Gastroesophageal sphincter (tissue), 4 donors: ENCODE data around the gene RILP. TPM values are rescaled to one million over a fixed set of nuclear protein-coding genes. Genes with fewer than 3 reads are reported as not detected.

Experiments used
- ATAC-seq: fragments of 150-250 bp; one replicate; pipeline ENCODE4 v1.9.1; 2016; ENCODE audit warnings: mild to moderate bottlenecking, moderate library complexity
- H3K27ac ChIP-seq, 4 donors: fragments of 200-600 bp; sonication (generic) in 3 of 4; 1 replicate in 3 of 4; 2 replicates in 1 of 4; pipeline ENCODE4 v1.5.1; 2016 to 2019
- H3K27me3 ChIP-seq: fragments of 200-600 bp; sonication (generic); one replicate; pipeline ENCODE4 v1.5.1; 2019
- H3K36me3 ChIP-seq, 2 donors: fragments of 200-600 bp; sonication (generic); one replicate each; pipeline ENCODE4 v1.5.1; 2019; ENCODE audit warnings: control low read depth in 1 of 2
- H3K4me1 ChIP-seq, 3 donors: fragments of 200-600 bp; sonication (generic); 1 replicate in 2 of 3; 2 replicates in 1 of 3; pipeline ENCODE4 v1.5.1; 2016 to 2019; ENCODE audit warnings: control low read depth in 2 of 3
- H3K4me3 ChIP-seq, 2 donors: fragments of 200-600 bp; sonication (generic); one replicate each; pipeline ENCODE4 v1.5.1; 2019; ENCODE audit warnings: mild to moderate bottlenecking in 1 of 2, moderate library complexity in 1 of 2
- H3K9me3 ChIP-seq, 3 donors: fragments of 200-600 bp; sonication (generic); one replicate each; pipeline ENCODE4 v1.5.1; 2017 to 2019; ENCODE audit warnings: control low read depth in 2 of 3
- EP300 ChIP-seq: sonication (generic); formaldehyde crosslinking; IDR thresholded peaks from one replicate; pipeline ENCODE4 v1.6.1; 2017; ENCODE audit warnings: antibody characterized with exemption, mild to moderate bottlenecking
- POLR2A ChIP-seq, 2 donors: fragments of 450-650 bp; IDR thresholded peaks; one replicate each; pipeline ENCODE4 v1.6.1; 2017; ENCODE audit warnings: antibody characterized with exemption in 2 of 2, mild to moderate bottlenecking in 2 of 2, moderate library complexity in 1 of 2
- POLR2AphosphoS5 ChIP-seq: sonication (generic); formaldehyde crosslinking; IDR thresholded peaks from one replicate; pipeline ENCODE4 v1.6.1; 2017; ENCODE audit warnings: antibody characterized with exemption
- WGBS, 2 donors: methylation state at CpG; one replicate each; pipeline ENCODE4 v1.1.5; 2018; ENCODE audit warnings: low coverage in 1 of 2; 5-methylcytosine and 5-hydroxymethylcytosine counted together
- total RNA-seq, 4 donors: library from RNA; depleted of rRNA; stranded (reverse); fragments of >200 nt; gene quantifications; one replicate each; pipeline ENCODE4 v1.1.0, GENCODE V29; 2016
- TF ChIP-seq, protein P1 (sequence below), 4 experiments: fragments of 200-600 bp in 2 of 4; fragments of 450-650 bp in 2 of 4; sonication (generic) in 1 of 4; IDR thresholded peaks; one replicate each; pipeline ENCODE4 v1.5.1; 2017 to 2019; ENCODE audit warnings: antibody characterized with exemption in 4 of 4, mild to moderate bottlenecking in 2 of 4, moderate library complexity in 2 of 4

Gene RILP
- total RNA-seq, 4 donors from 2014 or later, result 17.4 to 33.4 (median 22.2) TPM

DNA sequence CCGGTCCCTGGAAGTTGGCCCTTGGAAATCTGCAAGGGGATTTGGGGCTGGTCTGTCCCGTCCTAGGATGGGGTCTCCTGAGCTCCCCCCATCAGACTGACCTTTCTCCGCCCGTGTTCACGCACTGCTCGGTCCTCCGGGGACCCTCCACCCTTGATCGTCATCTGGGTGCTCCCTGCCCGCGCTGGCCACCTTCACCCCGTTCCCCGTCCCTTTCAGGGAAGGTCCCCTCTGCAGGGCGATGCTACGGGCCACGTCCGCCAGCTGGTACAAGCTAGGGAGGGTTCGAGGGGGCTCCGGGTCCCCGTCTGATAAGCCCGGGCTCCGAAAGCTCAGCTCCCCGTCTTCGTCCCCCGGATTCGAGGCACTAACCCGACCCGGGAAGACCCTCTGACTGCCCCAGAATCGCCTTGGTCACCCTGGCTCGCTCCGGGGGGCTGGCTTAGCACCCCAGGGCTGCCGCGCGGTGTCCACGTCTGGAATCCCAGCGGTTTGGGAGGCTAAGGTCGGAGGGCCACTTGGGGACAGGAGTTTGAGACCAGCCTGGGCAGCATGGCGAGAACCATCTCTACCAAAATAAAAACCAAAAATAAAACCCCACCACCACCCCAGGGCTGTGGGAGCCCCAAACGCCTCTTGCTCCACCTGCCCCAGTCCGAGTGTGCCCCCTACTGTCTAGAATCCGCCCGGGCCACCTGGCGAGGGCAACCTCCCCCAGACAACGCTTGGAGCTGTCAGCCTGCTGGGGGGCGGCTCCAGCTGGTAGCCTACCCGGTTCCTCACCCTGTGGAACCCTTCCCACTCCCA, 20.0 kb downstream of the RILP start:
- no peaks in the 10 kb centered on the region for H3K27me3 ChIP-seq
- H3K9me3 ChIP-seq, result no peaks in the 10 kb centered on the region
- peak overlapping the region; percentile 57 to 96 (median 92) for H3K27ac ChIP-seq
- peak overlapping the region; percentile 59 to 77 for H3K4me3 ChIP-seq
- peaks cover 0 to 7% of the 10 kb centered on the region in 2 donors for H3K36me3 ChIP-seq
- peaks cover 0 to 40% (median 9%) of the 10 kb centered on the region in 3 donors for H3K4me1 ChIP-seq
- ATAC-seq, result no peak
- WGBS, 2 donors, result 0% methylated on average over 1 of the region's 45 CpGs; no CpG with 5 or more reads in 1 of the 2 donors
- TF ChIP-seq POLR2A (IDR thresholded peaks at IDR 0.05) (no peak), EP300 (no peak)
- TF ChIP-seq, protein P1, sequence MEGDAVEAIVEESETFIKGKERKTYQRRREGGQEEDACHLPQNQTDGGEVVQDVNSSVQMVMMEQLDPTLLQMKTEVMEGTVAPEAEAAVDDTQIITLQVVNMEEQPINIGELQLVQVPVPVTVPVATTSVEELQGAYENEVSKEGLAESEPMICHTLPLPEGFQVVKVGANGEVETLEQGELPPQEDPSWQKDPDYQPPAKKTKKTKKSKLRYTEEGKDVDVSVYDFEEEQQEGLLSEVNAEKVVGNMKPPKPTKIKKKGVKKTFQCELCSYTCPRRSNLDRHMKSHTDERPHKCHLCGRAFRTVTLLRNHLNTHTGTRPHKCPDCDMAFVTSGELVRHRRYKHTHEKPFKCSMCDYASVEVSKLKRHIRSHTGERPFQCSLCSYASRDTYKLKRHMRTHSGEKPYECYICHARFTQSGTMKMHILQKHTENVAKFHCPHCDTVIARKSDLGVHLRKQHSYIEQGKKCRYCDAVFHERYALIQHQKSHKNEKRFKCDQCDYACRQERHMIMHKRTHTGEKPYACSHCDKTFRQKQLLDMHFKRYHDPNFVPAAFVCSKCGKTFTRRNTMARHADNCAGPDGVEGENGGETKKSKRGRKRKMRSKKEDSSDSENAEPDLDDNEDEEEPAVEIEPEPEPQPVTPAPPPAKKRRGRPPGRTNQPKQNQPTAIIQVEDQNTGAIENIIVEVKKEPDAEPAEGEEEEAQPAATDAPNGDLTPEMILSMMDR (IDR thresholded peaks at IDR 0.05), result peak in 3 of 4 experiments; percentile 58 to 75 (median 59)

DNA sequence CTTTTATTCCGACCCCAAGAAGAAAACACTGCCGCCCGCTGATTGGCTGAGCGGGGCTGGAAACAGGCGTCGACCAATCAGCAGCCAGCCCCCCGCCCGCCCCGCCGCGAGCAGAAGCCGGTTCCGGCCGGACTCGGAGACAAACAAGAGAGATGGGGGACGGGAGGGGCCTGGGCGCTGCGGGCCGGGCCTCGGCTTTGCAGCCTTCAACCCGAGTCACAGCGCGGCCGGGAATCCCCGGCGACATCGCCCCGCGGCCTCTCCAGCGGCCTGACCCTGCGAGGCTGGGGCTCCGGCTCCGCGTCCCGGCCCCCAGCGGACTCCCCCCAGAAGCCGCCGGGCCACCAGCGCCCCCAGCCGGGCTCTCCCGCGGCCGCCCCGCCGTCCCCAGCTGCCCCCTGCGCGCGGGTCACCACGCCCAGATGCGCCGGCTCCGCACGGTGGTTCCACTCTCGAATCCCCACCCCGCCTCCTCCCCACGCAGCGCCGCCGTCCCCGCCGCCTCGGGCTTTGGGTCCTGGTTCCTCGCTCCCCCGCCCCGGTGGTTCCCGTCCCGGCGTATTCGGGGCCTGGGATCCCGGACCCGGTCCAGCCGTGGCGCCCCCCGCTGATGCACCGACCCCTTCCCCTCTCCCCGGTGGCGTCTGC, 20.7 kb downstream of the RILP start:
- Histone ChIP-seq H3K27me3 (no peaks in the 10 kb centered on the region), H3K27ac (peak overlapping the region; percentile 57 to 96 (median 92)), H3K36me3 (peaks cover 0 to 4% of the 10 kb centered on the region in 2 donors), H3K4me1 (peaks cover 0 to 40% (median 9%) of the 10 kb centered on the region in 3 donors), H3K4me3 (peak overlapping the region; percentile 59 to 77), H3K9me3 (no peaks in the 10 kb centered on the region)
- peak; percentile 92 for ATAC-seq
- no CpG with 5 or more reads among the region's 77 CpGs for WGBS, 2 donors
- TF ChIP-seq POLR2A (IDR thresholded peaks at IDR 0.05) (peak; percentile 24 to 55), EP300 (no peak), POLR2AphosphoS5 (peak; percentile 34)
- TF ChIP-seq, protein P1 (IDR thresholded peaks at IDR 0.05), result peak in 3 of 4 experiments; percentile 50 to 74 (median 58)

DNA sequence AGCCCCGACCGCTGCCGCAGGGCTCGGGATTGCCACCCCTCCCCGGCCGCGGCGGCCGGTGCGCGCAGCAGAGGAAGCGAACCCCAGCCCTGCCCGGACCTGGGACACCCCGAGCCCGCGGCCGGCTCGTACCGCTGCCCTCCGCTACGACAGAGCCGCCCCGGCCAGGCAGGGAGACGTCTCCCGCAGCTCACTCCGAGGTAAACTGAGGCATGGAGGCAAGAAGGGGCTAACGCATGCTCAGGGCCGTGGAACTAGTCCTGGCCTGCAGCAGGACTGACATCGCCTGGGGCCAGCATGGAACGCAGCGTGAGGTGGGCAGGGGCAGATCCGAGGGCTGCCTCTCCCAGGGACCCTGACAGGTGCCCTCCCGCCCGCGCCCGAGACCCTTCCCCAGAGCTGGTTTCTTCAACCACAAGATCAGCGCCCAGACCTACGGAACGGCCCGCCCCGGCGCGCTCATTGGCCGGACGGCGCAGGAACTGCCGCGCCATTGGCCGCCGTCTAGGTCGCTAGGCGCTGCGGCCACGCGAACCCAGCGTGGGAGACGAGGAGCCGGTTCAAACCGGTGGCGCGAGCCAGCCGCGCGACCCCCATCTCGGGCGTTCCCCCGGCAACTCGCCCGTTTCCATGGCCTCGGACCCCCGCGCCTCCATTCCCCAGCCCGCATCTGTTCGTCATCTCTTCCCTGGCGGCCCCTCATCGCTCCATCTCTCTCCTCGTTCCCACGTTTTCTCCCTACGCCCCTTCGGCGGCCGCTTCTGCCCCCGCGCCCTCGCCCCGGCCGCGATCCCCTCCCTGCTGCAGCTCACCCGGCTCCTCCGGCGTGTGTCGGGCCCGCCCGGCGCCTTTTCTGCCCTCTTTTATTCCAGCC, 21.4 kb downstream of the RILP start, which contains the start of gene SLC43A2:
SLC43A2 (minus strand) TSS at position 853 of the 874 bp plus-strand sequence. CDS start 960 bp downstream, outside the sequence.
- Histone ChIP-seq H3K4me3 (peak within 1 kb of the TSS; percentile 59 to 77), H3K36me3 (peaks cover 0 to 6% of the 10 kb centered on the region in 2 donors), H3K4me1 (peaks cover 0 to 40% (median 9%) of the 10 kb centered on the region in 3 donors), H3K27me3 (no peaks in the 10 kb centered on the region), H3K27ac (peak within 1 kb of the TSS; percentile 57 to 96 (median 92)), H3K9me3 (no peaks in the 10 kb centered on the region)
- TF ChIP-seq, protein P1 (IDR thresholded peaks at IDR 0.05), result no peak
- TF ChIP-seq EP300, result no peak
- TF ChIP-seq POLR2A (IDR thresholded peaks at IDR 0.05), result no peak
- no peak for TF ChIP-seq POLR2AphosphoS5
- ATAC-seq, result peak; percentile 84
- WGBS, 2 donors, result 0% methylated on average over 19 to 26 of the region's 95 CpGs

DNA sequence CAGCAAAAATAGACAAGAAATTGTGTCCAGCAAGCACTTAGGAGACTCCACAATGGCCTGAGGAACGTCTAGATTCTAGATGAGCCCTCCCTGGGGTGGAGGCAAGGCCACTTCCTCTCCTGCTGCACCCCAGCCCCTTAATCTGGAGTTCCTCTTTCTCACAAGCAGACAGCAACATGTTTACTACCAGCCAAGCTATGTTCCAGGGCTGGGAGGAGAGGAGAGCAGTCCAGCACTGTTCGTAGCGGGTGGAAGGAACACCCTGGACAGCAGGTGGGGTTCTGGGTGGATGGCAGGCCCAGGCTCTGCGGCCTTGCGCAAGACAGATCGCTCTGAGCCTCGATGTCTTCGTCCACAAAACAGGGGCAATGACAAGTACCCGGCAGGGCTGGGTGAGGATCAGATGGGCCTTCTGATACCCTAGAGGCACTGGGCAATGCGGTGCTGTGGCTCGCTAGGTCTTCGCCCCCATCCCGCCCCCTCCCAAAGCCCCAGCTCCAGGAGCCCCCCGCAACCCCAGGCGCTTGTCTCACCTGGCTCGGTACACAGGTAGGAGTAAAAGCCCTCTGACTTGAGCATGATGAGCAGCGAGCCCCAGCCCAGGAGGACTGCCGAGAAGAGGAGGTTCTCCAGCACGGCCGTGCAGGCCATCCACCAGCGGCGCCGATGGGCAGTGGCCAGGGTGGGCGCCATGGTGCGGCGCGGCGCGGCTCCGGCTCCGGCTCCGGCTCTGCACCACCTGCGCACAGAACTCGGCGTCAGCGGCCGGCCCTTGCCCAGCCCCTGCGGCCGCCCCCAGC, 22.3 kb downstream of the RILP start:
- Histone ChIP-seq H3K9me3 (no peaks in the 10 kb centered on the region), H3K36me3 (peaks cover 0 to 11% of the 10 kb centered on the region in 2 donors), H3K27ac (peak overlapping the region in 3 of 4 donors; percentile 91 to 96 (median 92)), H3K4me1 (peaks cover 0 to 40% (median 9%) of the 10 kb centered on the region in 3 donors), H3K27me3 (no peaks in the 10 kb centered on the region), H3K4me3 (peak overlapping the region; percentile 59 to 77)
- TF ChIP-seq EP300 (no peak), POLR2AphosphoS5 (no peak), POLR2A (IDR thresholded peaks at IDR 0.05) (peak; percentile 9 to 54)
- TF ChIP-seq, protein P1 (IDR thresholded peaks at IDR 0.05), result no peak
- ATAC-seq, result no peak
- WGBS, 2 donors, result 20% methylated on average over 3 of the region's 39 CpGs; no CpG with 5 or more reads in 1 of the 2 donors
